SK-N-SH (cell line): ENCODE data around the gene MYO7A. TPM values are rescaled to one million over a fixed set of nuclear protein-coding genes. Genes with fewer than 3 reads are reported as not detected.

ENCODE experiments used
- CTCF ChIA-PET: fragments of 300-600, 350-600 bp; formaldehyde crosslinking; extraction: SDS; loops from one replicate; lab custom pipeline; 2021; lab: Yijun Ruan, JAX
- POLR2A ChIA-PET: fragments of 350-600 bp; sonication (Branson Sonifier 250); formaldehyde crosslinking; extraction: SDS; loops from one replicate; lab custom pipeline; 2020; ENCODE audit warnings: antibody characterized with exemption, inconsistent platforms; lab: Yijun Ruan, JAX
- DNase-seq: peaks from one replicate; pipeline ENCODE4 v3.0.0; 2012
- H2AFZ ChIP-seq: fragments of 200-600 bp; sonication (generic); 2 replicates; pipeline ENCODE4 v1.8.1; 2016; ENCODE audit warnings: antibody characterized with exemption, mild to moderate bottlenecking, low read depth
- H3F3A ChIP-seq: fragments of 200-600 bp; sonication (generic); replicated peaks from 2 replicates; pipeline ENCODE3; 2016; ENCODE audit warnings: antibody characterized with exemption, mild to moderate bottlenecking; ENCODE audit not compliant: insufficient read depth
- H3K27ac ChIP-seq, 2 experiments: fragments of 200-500 bp in 1 of 2; fragments of 200-600 bp in 1 of 2; sonication (Bioruptor generic) in 1 of 2; sonication (generic), shearing (Covaris generic) in 1 of 2; 2 replicates each; pipeline versions ENCODE4 v1.5.1 to v1.6.1; 2014 to 2016; ENCODE audit warnings: low read depth in 2 of 2, inconsistent platforms in 1 of 2, low read length in 1 of 2, mild to moderate bottlenecking in 1 of 2, mixed read lengths in 1 of 2
- H3K27me3 ChIP-seq: fragments of 200-600 bp; sonication (generic), shearing (Covaris generic); 2 replicates; pipeline ENCODE4 v1.6.1; 2016; ENCODE audit warnings: mixed run types; ENCODE audit not compliant: insufficient read depth
- H3K36me3 ChIP-seq, 2 experiments: fragments of 200-500 bp in 1 of 2; fragments of 200-600 bp in 1 of 2; sonication (Bioruptor generic) in 1 of 2; sonication (generic) in 1 of 2; replicated peaks in 1 of 2; 2 replicates each; pipeline versions ENCODE3 to v1.5.1; 2014 to 2016; ENCODE audit warnings: low read length in 1 of 2, mild to moderate bottlenecking in 1 of 2; ENCODE audit not compliant: insufficient read depth in 2 of 2, control insufficient read depth in 1 of 2
- H3K4me1 ChIP-seq, 2 experiments: fragments of 200-500 bp in 1 of 2; fragments of 200-600 bp in 1 of 2; sonication (Bioruptor generic) in 1 of 2; sonication (generic), shearing (Covaris generic) in 1 of 2; 2 replicates each; pipeline versions ENCODE4 v1.5.1 to v1.6.1; 2014 to 2016; ENCODE audit warnings: low read depth in 1 of 2, low read length in 1 of 2, mixed run types in 1 of 2; ENCODE audit not compliant: insufficient read depth in 2 of 2, control insufficient read depth in 1 of 2
- H3K4me2 ChIP-seq: fragments of 200-600 bp; sonication (generic), shearing (Covaris generic); 2 replicates; pipeline ENCODE4 v1.6.1; 2017; ENCODE audit warnings: mixed run types
- H3K4me3 ChIP-seq, 2 experiments: fragments of 200-500 bp in 1 of 2; fragments of 200-600 bp in 1 of 2; sonication (Bioruptor generic) in 1 of 2; sonication (generic), shearing (Covaris generic) in 1 of 2; 2 replicates each; pipeline versions ENCODE4 v1.5.1 to v1.8.1; 2014 to 2016; ENCODE audit warnings: low read depth in 2 of 2, inconsistent platforms in 1 of 2, low read length in 1 of 2, mild to moderate bottlenecking in 1 of 2, mixed read lengths in 1 of 2, moderate library complexity in 1 of 2
- H3K79me2 ChIP-seq: fragments of 200-600 bp; sonication (generic); 2 replicates; pipeline ENCODE4 v1.8.1; 2017; ENCODE audit warnings: mild to moderate bottlenecking; ENCODE audit not compliant: insufficient read depth
- H3K9ac ChIP-seq: fragments of 200-600 bp; sonication (generic); 2 replicates; pipeline ENCODE4 v1.6.1; 2017; ENCODE audit warnings: mixed run types
- H3K9me2 ChIP-seq: fragments of 200-600 bp; sonication (generic); 2 replicates; pipeline ENCODE4 v1.6.1; 2017; ENCODE audit warnings: mixed run types
- H3K9me3 ChIP-seq: fragments of 200-600 bp; sonication (generic); 2 replicates; pipeline ENCODE4 v1.6.1; 2017; ENCODE audit warnings: mixed run types, mild to moderate bottlenecking, moderate library complexity
- H4K20me1 ChIP-seq: fragments of 200-600 bp; sonication (generic); 2 replicates; pipeline ENCODE4 v1.6.1; 2017; ENCODE audit warnings: mild to moderate bottlenecking, mixed run types; ENCODE audit not compliant: insufficient read depth
- ELF1 ChIP-seq: IDR thresholded peaks from 2 replicates; pipeline ENCODE4 v1.4.0; 2012
- EZH2phosphoT487 ChIP-seq: fragments of 200-600 bp; sonication (generic); IDR thresholded peaks from 2 replicates; pipeline ENCODE4 v1.6.1; 2017; ENCODE audit warnings: low read depth, mixed run types, mild to moderate bottlenecking, antibody characterized with exemption, moderate library complexity, borderline replicate concordance
- FOXJ3 ChIP-seq: sonication (generic); formaldehyde crosslinking; IDR thresholded peaks from 2 replicates; pipeline ENCODE4 v1.5.1; 2020; ENCODE audit warnings: mild to moderate bottlenecking, missing genetic modification reagents
- GABPA ChIP-seq: IDR thresholded peaks from 2 replicates; pipeline ENCODE4 v1.4.0; 2012; ENCODE audit warnings: low read depth, mild to moderate bottlenecking
- GATA2 ChIP-seq: sonication (generic); formaldehyde crosslinking; IDR thresholded peaks from 2 replicates; pipeline ENCODE4 v1.5.0; 2020; ENCODE audit warnings: mild to moderate bottlenecking, missing genetic modification reagents
- JUND ChIP-seq: IDR thresholded peaks from 2 replicates; pipeline ENCODE4 v1.4.0; 2012
- MXI1 ChIP-seq: IDR thresholded peaks from 2 replicates; pipeline ENCODE4 v1.6.1; 2012; ENCODE audit warnings: mild to moderate bottlenecking, low read depth, low read length, improper control_type of control experiment
- NFIC ChIP-seq: IDR thresholded peaks from 2 replicates; pipeline ENCODE4 v1.4.0; 2012; ENCODE audit warnings: borderline replicate concordance
- RAD21 ChIP-seq: IDR thresholded peaks from 2 replicates; pipeline ENCODE4 v1.6.1; 2012; ENCODE audit warnings: mild to moderate bottlenecking, low read length
- REST ChIP-seq: IDR thresholded peaks from 2 replicates; pipeline ENCODE4 v1.6.1; 2012; ENCODE audit warnings: mild to moderate bottlenecking, low read depth, low read length, moderate library complexity
- RXRA ChIP-seq: IDR thresholded peaks from 2 replicates; pipeline ENCODE4 v1.4.0; 2012; ENCODE audit warnings: low read depth, mild to moderate bottlenecking, borderline replicate concordance
- SMC3 ChIP-seq: IDR thresholded peaks from 2 replicates; pipeline ENCODE4 v1.6.1; 2012; ENCODE audit warnings: low read depth, low read length, improper control_type of control experiment
- TCF12 ChIP-seq: IDR thresholded peaks from 2 replicates; pipeline ENCODE4 v1.4.0; 2012
- USF1 ChIP-seq: IDR thresholded peaks from 2 replicates; pipeline ENCODE4 v1.4.0; 2012; ENCODE audit warnings: low read depth, borderline replicate concordance
- YY1 ChIP-seq: IDR thresholded peaks from 2 replicates; pipeline ENCODE4 v1.4.0; 2012; ENCODE audit warnings: low read depth, mild to moderate bottlenecking
- ZBTB33 ChIP-seq: IDR thresholded peaks from 2 replicates; pipeline ENCODE4 v1.4.0; 2012; ENCODE audit warnings: low read depth, borderline replicate concordance
- WGBS: methylation state at CpG from one replicate; pipeline ENCODE4 v1.1.6; 2017; ENCODE audit warnings: low lambda C conversion rate; 5-methylcytosine and 5-hydroxymethylcytosine counted together
- polyA plus RNA-seq, 3 experiments: library from polyadenylated mRNA; depleted of rRNA; stranded (reverse); fragments of >200 nt; gene quantifications; 2 replicates each; pipeline ENCODE4 v1.2.3, GENCODE V29; 2012
- TF ChIP-seq, protein P1 (sequence below): fragments of 200-600 bp; sonication (generic); IDR thresholded peaks from 2 replicates; pipeline ENCODE4 v1.6.1; 2017; ENCODE audit warnings: antibody characterized with exemption, mild to moderate bottlenecking, moderate library complexity

Gene MYO7A
- polyA plus RNA-seq, 1 of the 3 experiments (the other 2 are of a cell fraction) = 0.08 TPM

DNA sequence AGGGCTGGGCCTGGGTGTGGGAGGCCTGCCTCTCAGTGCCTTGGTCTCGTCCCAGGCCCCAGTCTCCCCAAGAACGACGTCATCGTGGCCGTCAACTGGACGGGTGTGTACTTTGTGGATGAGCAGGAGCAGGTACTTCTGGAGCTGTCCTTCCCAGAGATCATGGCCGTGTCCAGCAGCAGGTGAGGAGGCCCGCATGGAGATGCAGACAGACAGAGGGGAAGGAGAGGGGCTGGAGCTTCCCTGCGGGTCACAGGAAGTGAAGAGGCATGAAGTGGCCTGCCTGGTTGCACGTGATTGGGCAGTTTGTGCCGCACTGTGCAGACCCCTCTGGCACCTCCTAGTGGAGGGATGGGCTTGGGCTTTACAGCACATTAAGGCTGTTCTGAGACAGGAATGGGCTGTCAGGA is 70.4 kb downstream of the MYO7A start:
- Histone ChIP-seq H3K27me3 (no peaks in the 10 kb centered on the region), H2AFZ (no peak overlapping the region), H3K4me3 (no peak overlapping the region), H3K27ac (no peak overlapping the region), H3K79me2 (no peaks in the 10 kb centered on the region), H3K4me1 (no peaks in the 10 kb centered on the region), H3K9me3 (no peaks in the 10 kb centered on the region), H3K9me2 (no peaks in the 10 kb centered on the region), H3F3A (no peaks in the 10 kb centered on the region), H3K36me3 (no peaks in the 10 kb centered on the region), H3K4me2 (no peak overlapping the region), H3K9ac (no peak overlapping the region), H4K20me1 (no peaks in the 10 kb centered on the region)
- WGBS = 88% methylated on average over 7 of the region's 11 CpGs
- TF ChIP-seq, protein P1, sequence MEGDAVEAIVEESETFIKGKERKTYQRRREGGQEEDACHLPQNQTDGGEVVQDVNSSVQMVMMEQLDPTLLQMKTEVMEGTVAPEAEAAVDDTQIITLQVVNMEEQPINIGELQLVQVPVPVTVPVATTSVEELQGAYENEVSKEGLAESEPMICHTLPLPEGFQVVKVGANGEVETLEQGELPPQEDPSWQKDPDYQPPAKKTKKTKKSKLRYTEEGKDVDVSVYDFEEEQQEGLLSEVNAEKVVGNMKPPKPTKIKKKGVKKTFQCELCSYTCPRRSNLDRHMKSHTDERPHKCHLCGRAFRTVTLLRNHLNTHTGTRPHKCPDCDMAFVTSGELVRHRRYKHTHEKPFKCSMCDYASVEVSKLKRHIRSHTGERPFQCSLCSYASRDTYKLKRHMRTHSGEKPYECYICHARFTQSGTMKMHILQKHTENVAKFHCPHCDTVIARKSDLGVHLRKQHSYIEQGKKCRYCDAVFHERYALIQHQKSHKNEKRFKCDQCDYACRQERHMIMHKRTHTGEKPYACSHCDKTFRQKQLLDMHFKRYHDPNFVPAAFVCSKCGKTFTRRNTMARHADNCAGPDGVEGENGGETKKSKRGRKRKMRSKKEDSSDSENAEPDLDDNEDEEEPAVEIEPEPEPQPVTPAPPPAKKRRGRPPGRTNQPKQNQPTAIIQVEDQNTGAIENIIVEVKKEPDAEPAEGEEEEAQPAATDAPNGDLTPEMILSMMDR = peak; percentile 41
- TF ChIP-seq RAD21 = peak; percentile 24
- TF ChIP-seq FOXJ3 = no peak
- POLR2A ChIA-PET = no interaction called here
- DNase-seq = peak; percentile 62
- CTCF ChIA-PET = interaction anchor here (0.7 to 2.6 kb wide), 5 partner anchors 9 to 350 kb away, joined by 3 to 15 read pairs (median 3); no protein-coding TSS in a partner anchor

- Histone ChIP-seq H3K4me1 (no peaks in the 10 kb centered on the region), H3K36me3 (no peaks in the 10 kb centered on the region), H2AFZ (no peak overlapping the region), H3K27ac (no peak overlapping the region), H3K79me2 (no peaks in the 10 kb centered on the region), H3K9me3 (no peaks in the 10 kb centered on the region), H3K4me2 (no peak overlapping the region), H3F3A (no peaks in the 10 kb centered on the region), H3K9ac (no peak overlapping the region), H3K4me3 (no peak overlapping the region), H3K27me3 (no peaks in the 10 kb centered on the region), H4K20me1 (no peaks in the 10 kb centered on the region), H3K9me2 (no peaks in the 10 kb centered on the region)
- ChIA-PET CTCF (interaction anchor here (0.6 to 2.6 kb wide), 6 partner anchors 8 to 350 kb away, joined by 3 to 15 read pairs (median 7); partner anchors contain the start of gene MYO7A), POLR2A (no interaction called here)
- DNase-seq = no peak
- WGBS = 100% methylated on average over 2 of the region's 13 CpGs
- TF ChIP-seq ZBTB33 (no peak), RXRA (no peak), GABPA (no peak), JUND (no peak), GATA2 (CRISPR knock-in tag) (no peak), ELF1 (no peak), EZH2phosphoT487 (no peak), TCF12 (no peak), MXI1 (no peak), USF1 (no peak), NFIC (no peak), SMC3 (no peak), REST (no peak), YY1 (no peak)
- TF ChIP-seq, all 33 proteins: peak for 0
Observed at GRCh38 chr11:77199137-77199745, 71.2 kb downstream of the MYO7A start.
